ENCODE measurements around the gene PSG4.
"Not testable (repeated sequence)": the region's sequence is repeated elsewhere in the genome, so short reads cannot be mapped to it uniquely, and the experiment has no call there.

The PSG4 gene

DNA sequence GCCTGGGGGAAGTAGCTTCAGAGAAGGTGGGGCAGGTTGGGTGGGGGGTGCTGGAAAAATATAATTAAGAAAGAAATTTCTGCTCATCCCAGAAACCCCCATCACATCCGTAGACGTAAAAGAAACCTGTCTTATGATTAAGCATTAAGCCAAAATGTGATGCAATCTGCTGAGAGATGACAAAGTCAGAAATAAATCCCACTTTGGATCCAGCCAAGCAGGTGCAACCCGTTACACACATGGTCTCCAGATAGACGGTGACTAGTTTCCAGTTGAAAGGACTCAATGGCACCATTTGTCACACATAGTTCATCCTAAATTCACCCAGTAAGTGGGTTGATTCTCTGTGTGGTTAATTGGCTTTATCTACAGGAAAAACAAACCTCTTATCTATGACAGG, 53.2 kb downstream of the PSG4 start:
- TF ChIP-seq, protein P1, sequence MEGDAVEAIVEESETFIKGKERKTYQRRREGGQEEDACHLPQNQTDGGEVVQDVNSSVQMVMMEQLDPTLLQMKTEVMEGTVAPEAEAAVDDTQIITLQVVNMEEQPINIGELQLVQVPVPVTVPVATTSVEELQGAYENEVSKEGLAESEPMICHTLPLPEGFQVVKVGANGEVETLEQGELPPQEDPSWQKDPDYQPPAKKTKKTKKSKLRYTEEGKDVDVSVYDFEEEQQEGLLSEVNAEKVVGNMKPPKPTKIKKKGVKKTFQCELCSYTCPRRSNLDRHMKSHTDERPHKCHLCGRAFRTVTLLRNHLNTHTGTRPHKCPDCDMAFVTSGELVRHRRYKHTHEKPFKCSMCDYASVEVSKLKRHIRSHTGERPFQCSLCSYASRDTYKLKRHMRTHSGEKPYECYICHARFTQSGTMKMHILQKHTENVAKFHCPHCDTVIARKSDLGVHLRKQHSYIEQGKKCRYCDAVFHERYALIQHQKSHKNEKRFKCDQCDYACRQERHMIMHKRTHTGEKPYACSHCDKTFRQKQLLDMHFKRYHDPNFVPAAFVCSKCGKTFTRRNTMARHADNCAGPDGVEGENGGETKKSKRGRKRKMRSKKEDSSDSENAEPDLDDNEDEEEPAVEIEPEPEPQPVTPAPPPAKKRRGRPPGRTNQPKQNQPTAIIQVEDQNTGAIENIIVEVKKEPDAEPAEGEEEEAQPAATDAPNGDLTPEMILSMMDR (IDR thresholded peaks at IDR 0.05; ENCODE audit: insufficient read depth, missing control alignments), result no peak
- FAIRE-seq (no peak), DNase-seq (ENCODE audit: insufficient read length, low spot score) (no peak)

DNA sequence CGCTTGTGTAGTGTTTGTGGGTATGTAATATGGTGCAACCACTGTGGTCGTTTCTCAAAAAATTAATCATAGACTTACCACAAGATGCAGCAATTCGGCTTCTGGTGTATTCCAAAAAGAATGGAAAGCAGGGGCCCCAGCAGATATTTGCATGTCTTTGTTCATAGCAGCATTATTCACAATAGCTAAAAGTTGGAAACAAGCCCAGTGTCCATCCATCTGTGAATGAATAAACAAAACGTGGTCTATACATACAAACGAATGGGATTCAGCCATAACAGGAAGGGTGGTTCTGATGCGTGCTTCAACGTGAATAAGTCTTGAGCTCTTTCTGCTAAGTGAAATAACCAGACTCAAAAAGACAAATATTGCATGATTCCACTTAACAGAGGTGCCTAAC, 55.6 kb downstream of the PSG4 start:
- not testable (repeated sequence) for FAIRE-seq; DNase-seq (ENCODE audit: insufficient read length, low spot score)

DNA sequence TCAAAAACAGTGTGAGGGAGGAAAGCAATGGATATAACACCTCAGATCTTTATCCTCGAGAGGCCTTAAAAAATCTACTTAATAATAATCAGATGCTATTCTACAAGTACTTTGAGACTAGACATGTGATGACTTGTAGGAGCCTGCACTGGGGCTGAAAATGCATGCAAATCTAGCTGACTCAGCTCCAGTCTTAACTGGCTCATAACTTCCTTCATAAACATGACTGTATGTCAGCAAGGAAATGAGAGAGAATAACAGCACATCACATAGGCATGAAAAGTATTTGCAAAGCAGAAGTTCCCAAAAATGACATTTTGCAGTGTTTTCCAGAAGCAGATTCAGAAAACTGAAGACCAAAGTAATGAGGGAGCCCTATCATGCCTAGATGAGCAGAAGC, 57.2 kb downstream of the PSG4 start:
- DNase-seq (ENCODE audit: insufficient read length, low spot score) (no peak), FAIRE-seq (no peak)
- TF ChIP-seq, protein P1 (IDR thresholded peaks at IDR 0.05; ENCODE audit: insufficient read depth, missing control alignments), result no peak

All from D721Med (cell line).